Karpas-422 (cell line): ENCODE measurements around the gene POLK. TPM values are rescaled to one million over a fixed set of nuclear protein-coding genes. Genes with fewer than 3 reads are reported as not detected.
"Not testable (repeated sequence)": the region's sequence is repeated elsewhere in the genome, so short reads cannot be mapped to it uniquely, and the experiment has no call there.

Experiments
- DNase-seq: peaks from one replicate; pipeline ENCODE4 v3.0.0-alpha.2; 2015
- H2AFZ ChIP-seq: fragments of 200-600 bp; sonication (generic); 2 replicates; pipeline ENCODE4 v1.6.1; 2014; ENCODE audit warnings: antibody characterized with exemption, low read length, mixed read lengths
- H3K27ac ChIP-seq: fragments of 200-600 bp; sonication (generic); 2 replicates; pipeline ENCODE4 v1.5.1; 2014; ENCODE audit warnings: mild to moderate bottlenecking, low read length, moderate library complexity
- H3K27me3 ChIP-seq: fragments of 200-600 bp; sonication (generic); 2 replicates; pipeline ENCODE4 v1.6.1; 2014; ENCODE audit warnings: low read length, mixed read lengths
- H3K36me3 ChIP-seq: fragments of 200-600 bp; sonication (generic); 2 replicates; pipeline ENCODE4 v1.6.1; 2014; ENCODE audit warnings: low read length, mixed read lengths; ENCODE audit not compliant: insufficient read depth
- H3K4me1 ChIP-seq: fragments of 200-600 bp; sonication (generic); 2 replicates; pipeline ENCODE4 v1.6.1; 2014; ENCODE audit warnings: mild to moderate bottlenecking, low read length, mixed read lengths
- H3K4me2 ChIP-seq: fragments of 200-600 bp; sonication (generic); 2 replicates; pipeline ENCODE4 v1.6.1; 2014; ENCODE audit warnings: low read length, low read depth, mild to moderate bottlenecking; ENCODE audit not compliant: poor library complexity, severe bottlenecking
- H3K4me3 ChIP-seq: fragments of 200-600 bp; sonication (generic); 2 replicates; pipeline ENCODE4 v1.5.1; 2014; ENCODE audit warnings: mild to moderate bottlenecking, antibody characterized with exemption, low read length, mixed read lengths
- H3K79me2 ChIP-seq: fragments of 200-600 bp; sonication (generic); 2 replicates; pipeline ENCODE4 v1.6.1; 2014; ENCODE audit warnings: mild to moderate bottlenecking, low read length, mixed read lengths
- H3K9ac ChIP-seq: fragments of 200-600 bp; sonication (generic); 2 replicates; pipeline ENCODE4 v1.6.0; 2014; ENCODE audit warnings: low read length
- H3K9me2 ChIP-seq: fragments of 200-600 bp; sonication (generic), shearing (Covaris generic); replicated peaks from 2 replicates; pipeline ENCODE4 v1.6.0; 2014; ENCODE audit warnings: mild to moderate bottlenecking, low read length, moderate library complexity; ENCODE audit not compliant: insufficient read depth
- H3K9me3 ChIP-seq: fragments of 300-700, 200-600 bp; sonication (generic); 2 replicates; pipeline ENCODE4 v1.6.1; 2014; ENCODE audit warnings: low read length, mixed read lengths
- H4K20me1 ChIP-seq: fragments of 200-600 bp; sonication (generic); 2 replicates; pipeline ENCODE4 v1.6.1; 2014; ENCODE audit warnings: mild to moderate bottlenecking, antibody characterized with exemption, low read length, low read depth; ENCODE audit not compliant: insufficient read depth
- total RNA-seq: library from RNA; depleted of rRNA; stranded (reverse); fragments of >200 nt; shearing (Covaris generic); gene quantifications from 2 replicates; pipeline ENCODE4 v1.2.3, GENCODE V29; 2014; ENCODE audit warnings: low replicate concordance

The POLK gene
- total RNA-seq, 1 experiment from 2014 or later = 28.4 TPM

- H3K27me3 ChIP-seq = no peaks in the 10 kb centered on the region
- no peaks in the 10 kb centered on the region for H4K20me1 ChIP-seq
- H3K4me1 ChIP-seq = no peaks in the 10 kb centered on the region
- H3K9me2 ChIP-seq = no peaks in the 10 kb centered on the region
- H3K27ac ChIP-seq = no peak overlapping the region
- H3K36me3 ChIP-seq = peaks cover 14% of the 10 kb centered on the region
- no peak for DNase-seq
- no peak overlapping the region for H3K4me3 ChIP-seq
- peaks cover 22% of the 10 kb centered on the region for H3K9me3 ChIP-seq
- H3K79me2 ChIP-seq = peaks cover 95% of the 10 kb centered on the region
- no peak overlapping the region for H3K9ac ChIP-seq
- H2AFZ ChIP-seq = no peak overlapping the region
- no peak overlapping the region for H3K4me2 ChIP-seq
Measured at GRCh38 chr5:75473463-75473862, 38.2 kb upstream of the POLK start.

- Histone ChIP-seq H3K4me1 (no peaks in the 10 kb centered on the region), H3K79me2 (peaks cover 95% of the 10 kb centered on the region), H3K4me2 (no peak overlapping the region), H3K9me2 (no peaks in the 10 kb centered on the region), H3K36me3 (peaks cover 4% of the 10 kb centered on the region; the same call in 1 of the 2 replicates), H2AFZ (no peak overlapping the region), H3K4me3 (no peak overlapping the region), H3K27me3 (no peaks in the 10 kb centered on the region), H3K9me3 (peaks cover 9% of the 10 kb centered on the region), H3K9ac (no peak overlapping the region), H4K20me1 (no peaks in the 10 kb centered on the region), H3K27ac (no peak overlapping the region)
- no peak for DNase-seq
Measured at GRCh38 chr5:75475364-75475763, 36.3 kb upstream of the POLK start.

- Histone ChIP-seq H3K9me3 (no peaks in the 10 kb centered on the region; the same call in 1 of the 2 replicates), H3K9ac (no peak overlapping the region), H3K4me2 (no peak overlapping the region), H2AFZ (no peak overlapping the region), H3K36me3 (no peaks in the 10 kb centered on the region; the same call in none of the 2 replicates), H3K4me3 (no peak overlapping the region), H3K79me2 (peaks cover 100% of the 10 kb centered on the region), H3K27me3 (no peaks in the 10 kb centered on the region), H3K27ac (no peak overlapping the region), H4K20me1 (no peaks in the 10 kb centered on the region), H3K9me2 (no peaks in the 10 kb centered on the region), H3K4me1 (no peaks in the 10 kb centered on the region)
- no peak for DNase-seq
Measured at GRCh38 chr5:75481024-75481423, 30.7 kb upstream of the POLK start.

GRCh38 chr5:75482482-75482881 lies 29.2 kb upstream of the POLK start:
- Histone ChIP-seq H3K4me3 (no peak overlapping the region), H3K4me1 (no peaks in the 10 kb centered on the region), H3K79me2 (peaks cover 100% of the 10 kb centered on the region), H3K9me3 (peaks cover 4% of the 10 kb centered on the region), H4K20me1 (no peaks in the 10 kb centered on the region), H3K36me3 (no peaks in the 10 kb centered on the region; the same call in none of the 2 replicates), H3K27ac (no peak overlapping the region), H2AFZ (no peak overlapping the region), H3K27me3 (no peaks in the 10 kb centered on the region), H3K9me2 (no peaks in the 10 kb centered on the region), H3K9ac (no peak overlapping the region), H3K4me2 (no peak overlapping the region)
- DNase-seq = no peak

GRCh38 chr5:75484605-75485004 lies 27.1 kb upstream of the POLK start:
- Histone ChIP-seq H3K9ac (no peak overlapping the region), H3K9me3 (peaks cover 4% of the 10 kb centered on the region), H3K4me2 (no peak overlapping the region), H3K4me3 (no peak overlapping the region), H3K4me1 (no peaks in the 10 kb centered on the region), H3K36me3 (no peaks in the 10 kb centered on the region; the same call in none of the 2 replicates), H3K79me2 (peaks cover 100% of the 10 kb centered on the region), H3K27me3 (no peaks in the 10 kb centered on the region), H3K9me2 (no peaks in the 10 kb centered on the region), H3K27ac (no peak overlapping the region), H4K20me1 (no peaks in the 10 kb centered on the region), H2AFZ (no peak overlapping the region)
- DNase-seq = no peak

GRCh38 chr5:75489847-75490246 lies 21.8 kb upstream of the POLK start:
- H3K4me1 ChIP-seq, H3K27me3 ChIP-seq, H3K27ac ChIP-seq, H3K9me3 ChIP-seq, H4K20me1 ChIP-seq, H3K4me3 ChIP-seq, H2AFZ ChIP-seq, H3K9me2 ChIP-seq, H3K9ac ChIP-seq, H3K4me2 ChIP-seq, DNase-seq: not testable (repeated sequence)
- Histone ChIP-seq H3K79me2 (peaks cover 96% of the 10 kb centered on the region), H3K36me3 (peaks cover 15% of the 10 kb centered on the region)

GRCh38 chr5:75491621-75492020 lies 20.1 kb upstream of the POLK start:
- Histone ChIP-seq H3K9me2 (no peaks in the 10 kb centered on the region), H3K79me2 (peaks cover 94% of the 10 kb centered on the region), H3K4me3 (no peak overlapping the region), H3K4me2 (no peak overlapping the region), H3K27ac (no peak overlapping the region), H3K9ac (no peak overlapping the region), H2AFZ (no peak overlapping the region), H4K20me1 (no peaks in the 10 kb centered on the region), H3K27me3 (no peaks in the 10 kb centered on the region), H3K9me3 (no peaks in the 10 kb centered on the region; the same call in 1 of the 2 replicates), H3K4me1 (peaks cover 5% of the 10 kb centered on the region; the same call in 1 of the 2 replicates), H3K36me3 (peaks cover 20% of the 10 kb centered on the region)
- no peak for DNase-seq

GRCh38 chr5:75496026-75496425 lies 15.7 kb upstream of the POLK start:
- H4K20me1 ChIP-seq = no peaks in the 10 kb centered on the region
- no peaks in the 10 kb centered on the region for H3K9me3 ChIP-seq
- H3K9ac ChIP-seq = no peak overlapping the region
- no peak overlapping the region for H3K4me3 ChIP-seq
- H3K27ac ChIP-seq = no peak overlapping the region
- H3K36me3 ChIP-seq = peaks cover 39% of the 10 kb centered on the region
- H3K4me1 ChIP-seq = peaks cover 6% of the 10 kb centered on the region; the same call in 1 of the 2 replicates
- no peak for DNase-seq
- no peaks in the 10 kb centered on the region for H3K9me2 ChIP-seq
- peaks cover 96% of the 10 kb centered on the region for H3K79me2 ChIP-seq
- no peak overlapping the region for H2AFZ ChIP-seq
- no peaks in the 10 kb centered on the region for H3K27me3 ChIP-seq
- no peak overlapping the region for H3K4me2 ChIP-seq
